Neuronal stem cell (in vitro differentiated cells): ENCODE results near the gene ROM1.

Source experiments
- DNase-seq: peaks from one replicate; pipeline ENCODE4 v3.0.0-alpha.2; 2013; ENCODE audit warnings: low spot score
- H2AFZ ChIP-seq: one replicate; pipeline ENCODE4 v1.6.1; 2013; ENCODE audit warnings: mild to moderate bottlenecking, low read length, inconsistent platforms
- H2AK5ac ChIP-seq: 2 replicates; pipeline ENCODE4 v1.6.1; 2013; ENCODE audit warnings: low read depth, mild to moderate bottlenecking, inconsistent platforms, low read length, moderate library complexity, mixed read lengths
- H2BK120ac ChIP-seq: 2 replicates; pipeline ENCODE4 v1.6.1; 2013; ENCODE audit warnings: low read depth, mild to moderate bottlenecking, inconsistent platforms, low read length, moderate library complexity, mixed read lengths
- H2BK12ac ChIP-seq: one replicate; pipeline ENCODE4 v1.6.1; 2013; ENCODE audit warnings: low read length, inconsistent platforms
- H2BK15ac ChIP-seq: 2 replicates; pipeline ENCODE4 v1.6.1; 2013; ENCODE audit warnings: mild to moderate bottlenecking, low read length, inconsistent platforms, mixed read lengths
- H2BK5ac ChIP-seq: one replicate; pipeline ENCODE4 v1.6.1; 2013; ENCODE audit warnings: inconsistent platforms, mild to moderate bottlenecking, low read length, moderate library complexity
- H3K14ac ChIP-seq: one replicate; pipeline ENCODE4 v1.6.1; 2013; ENCODE audit warnings: low read length, inconsistent platforms
- H3K18ac ChIP-seq: 2 replicates; pipeline ENCODE4 v1.6.1; 2013; ENCODE audit warnings: low read length, inconsistent platforms
- H3K23ac ChIP-seq: 2 replicates; pipeline ENCODE4 v1.6.1; 2013; ENCODE audit warnings: low read depth, mild to moderate bottlenecking, mixed read lengths, low read length, inconsistent platforms; ENCODE audit not compliant: poor library complexity
- H3K27ac ChIP-seq: replicated peaks from 3 replicates; pipeline ENCODE4 v1.5.1; 2013; ENCODE audit warnings: low read length, inconsistent platforms
- H3K27me3 ChIP-seq, 3 experiments: 2 replicates each; pipeline ENCODE4 v1.6.1; 2013; ENCODE audit warnings: low read length in 3 of 3, mild to moderate bottlenecking in 2 of 3, inconsistent platforms in 1 of 3, low read depth in 1 of 3, mixed read lengths in 1 of 3, moderate library complexity in 1 of 3; ENCODE audit not compliant: control insufficient read depth in 3 of 3, insufficient read depth in 3 of 3
- H3K36me3 ChIP-seq, 2 donors: replicated peaks in 1 of 2; 2 replicates each; pipeline ENCODE4 v1.6.1; 2013; ENCODE audit warnings: low read length in 2 of 2; ENCODE audit not compliant: control insufficient read depth in 2 of 2, insufficient read depth in 2 of 2
- H3K4ac ChIP-seq: 2 replicates; pipeline ENCODE4 v1.6.1; 2013; ENCODE audit warnings: inconsistent platforms, mild to moderate bottlenecking, low read length, moderate library complexity
- H3K4me1 ChIP-seq, 2 donors: 1 replicate in 1 of 2; 2 replicates in 1 of 2; pipeline ENCODE4 v1.6.1; 2013; ENCODE audit warnings: low read length in 2 of 2, low read depth in 1 of 2; ENCODE audit not compliant: control insufficient read depth in 2 of 2, insufficient read depth in 1 of 2
- H3K4me2 ChIP-seq: one replicate; pipeline ENCODE4 v1.6.1; 2013; ENCODE audit warnings: mild to moderate bottlenecking, low read length, inconsistent platforms; ENCODE audit not compliant: insufficient read depth, poor library complexity, severe bottlenecking
- H3K4me3 ChIP-seq, 2 donors: 2 replicates each; pipeline ENCODE4 v1.5.1; 2013; ENCODE audit warnings: low read length in 2 of 2, mild to moderate bottlenecking in 2 of 2, inconsistent platforms in 1 of 2, moderate library complexity in 1 of 2
- H3K79me1 ChIP-seq: one replicate; pipeline ENCODE4 v1.6.1; 2013; ENCODE audit warnings: low read depth, mild to moderate bottlenecking, inconsistent platforms, low read length, moderate library complexity
- H3K9ac ChIP-seq: one replicate; pipeline ENCODE4 v1.6.1; 2013; ENCODE audit warnings: mild to moderate bottlenecking, low read depth, low read length, inconsistent platforms; ENCODE audit not compliant: poor library complexity
- H3K9me3 ChIP-seq, 2 donors: replicated peaks in 1 of 2; 2 replicates each; pipeline versions ENCODE3 to v1.6.1; 2013; ENCODE audit warnings: low read length in 2 of 2, mild to moderate bottlenecking in 2 of 2, inconsistent platforms in 1 of 2, low read depth in 1 of 2, mixed read lengths in 1 of 2, moderate library complexity in 1 of 2; ENCODE audit not compliant: control insufficient read depth in 2 of 2, insufficient read depth in 1 of 2
- H4K8ac ChIP-seq: one replicate; pipeline ENCODE4 v1.6.1; 2013; ENCODE audit warnings: low read depth, mild to moderate bottlenecking, inconsistent platforms, low read length, moderate library complexity
- H4K91ac ChIP-seq: one replicate; pipeline ENCODE4 v1.6.1; 2013; ENCODE audit warnings: low read length, low read depth, mild to moderate bottlenecking, inconsistent platforms; ENCODE audit not compliant: poor library complexity
- WGBS, 2 donors: extraction: QIAGEN DNeasy Blood & Tissue Kit; methylation state at CpG; one replicate each; pipeline ENCODE4 v1.1.7; 2013; ENCODE audit warnings: missing lambda C conversion rate in 2 of 2, mixed read lengths in 1 of 2; ENCODE audit not compliant: insufficient read length in 2 of 2, insufficient replicate concordance in 1 of 2; ENCODE audit errors: extremely low coverage in 2 of 2; 5-methylcytosine and 5-hydroxymethylcytosine counted together

The ROM1 gene

DNA sequence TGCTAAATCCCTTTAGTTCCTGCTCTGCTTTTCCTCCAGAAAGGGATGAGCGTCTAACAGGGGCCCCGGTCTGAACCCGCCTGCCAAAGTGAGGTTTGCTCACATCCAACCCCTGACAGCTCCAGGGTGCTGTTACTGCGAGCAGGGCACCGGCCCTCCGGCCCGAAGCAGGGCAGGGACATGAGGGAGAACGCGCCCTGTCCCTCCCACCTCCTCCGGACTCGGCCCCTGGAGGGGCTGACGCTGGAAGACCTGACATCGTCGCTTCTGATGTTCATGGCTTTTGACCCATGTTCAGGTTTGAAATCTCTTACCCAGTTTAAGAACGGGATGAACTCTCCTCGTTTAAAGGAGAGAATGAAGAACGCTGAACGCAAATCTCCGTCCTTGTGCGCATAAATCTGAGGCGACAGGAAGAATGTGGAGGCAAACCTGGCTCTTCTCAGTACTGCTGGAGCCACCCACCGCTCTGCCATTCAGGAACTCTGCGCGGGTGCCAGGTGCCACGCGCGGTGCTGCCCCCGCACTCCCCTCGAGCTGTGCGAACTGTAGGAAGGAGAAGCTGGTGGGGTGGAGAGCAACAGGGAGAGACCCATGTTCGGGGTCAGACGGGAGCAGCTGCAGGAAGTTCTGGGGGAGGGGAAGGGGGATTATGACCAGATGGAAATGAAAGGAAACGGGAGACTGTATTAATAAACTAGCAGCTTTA is 38.5 kb upstream of the ROM1 start:
- Histone ChIP-seq H3K4me1 (peaks cover 7 to 15% of the 10 kb centered on the region in 2 donors), H3K27me3 (no peaks in the 10 kb centered on the region), H3K9ac (peak overlapping the region; percentile 82), H2BK5ac (no peak overlapping the region), H3K79me1 (peaks cover 10% of the 10 kb centered on the region), H2BK12ac (no peak overlapping the region), H3K4ac (no peak overlapping the region), H3K18ac (peak overlapping the region; percentile 66), H3K27ac (peak overlapping the region; percentile 42), H3K23ac (no peak overlapping the region), H2BK15ac (no peak overlapping the region), H2BK120ac (no peak overlapping the region), H4K8ac (peak overlapping the region; percentile 24), H2AK5ac (no peak overlapping the region), H3K4me3 (peak overlapping the region; percentile 84 to 94), H3K9me3 (no peaks in the 10 kb centered on the region), H2AFZ (peak overlapping the region; percentile 91), H3K4me2 (peak overlapping the region; percentile 83), H3K36me3 (peaks cover 42 to 84% of the 10 kb centered on the region in 2 donors), H3K14ac (no peak overlapping the region), H4K91ac (peak overlapping the region; percentile 47)
- WGBS, 2 donors, result no CpG with 5 or more reads among the region's 33 CpGs
- DNase-seq, result no peak

DNA sequence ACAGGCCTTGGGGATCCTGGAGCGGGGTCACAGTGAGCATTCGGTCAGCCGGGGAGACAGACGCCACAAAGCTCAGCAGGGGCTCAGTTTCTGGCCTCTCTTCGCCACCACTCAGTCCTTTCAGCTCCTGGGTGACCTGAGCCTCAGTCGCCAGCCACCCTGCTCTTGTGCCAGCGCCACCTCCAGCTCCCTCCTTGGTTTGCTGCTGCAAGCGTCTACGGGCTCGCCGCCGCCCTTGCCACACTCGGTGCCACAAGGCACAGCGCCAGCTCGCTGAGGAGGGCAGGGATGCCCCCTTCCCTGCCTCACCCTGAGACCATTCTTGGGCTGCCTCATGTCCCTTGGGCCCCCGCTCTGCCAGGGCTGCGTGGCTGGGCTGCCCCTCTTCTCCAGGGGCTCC is 37.9 kb upstream of the ROM1 start:
- H2BK12ac ChIP-seq, result peak overlapping the region; percentile 35
- H3K14ac ChIP-seq, result peak overlapping the region; percentile 86
- no CpG with 5 or more reads among the region's 17 CpGs for WGBS, 2 donors
- H3K23ac ChIP-seq, result no peak overlapping the region
- H3K4me2 ChIP-seq, result no peak overlapping the region
- no peak overlapping the region for H3K27ac ChIP-seq
- H3K4me1 ChIP-seq, result peaks cover 7 to 15% of the 10 kb centered on the region in 2 donors
- no peak overlapping the region for H3K18ac ChIP-seq
- H2BK5ac ChIP-seq, result no peak overlapping the region
- H4K8ac ChIP-seq, result peak overlapping the region; percentile 95
- no peaks in the 10 kb centered on the region for H3K27me3 ChIP-seq
- H3K79me1 ChIP-seq, result peaks cover 10% of the 10 kb centered on the region
- no peak overlapping the region for H2BK120ac ChIP-seq
- H3K9me3 ChIP-seq, result no peaks in the 10 kb centered on the region
- no peak overlapping the region for H2AK5ac ChIP-seq
- no peak overlapping the region for H2BK15ac ChIP-seq
- peak overlapping the region; percentile 34 for H3K9ac ChIP-seq
- DNase-seq, result no peak
- peak overlapping the region in 1 of 2 donors; percentile 94 for H3K4me3 ChIP-seq
- no peak overlapping the region for H4K91ac ChIP-seq
- H3K4ac ChIP-seq, result no peak overlapping the region
- no peak overlapping the region for H2AFZ ChIP-seq
- H3K36me3 ChIP-seq, result peaks cover 40 to 84% of the 10 kb centered on the region in 2 donors

DNA sequence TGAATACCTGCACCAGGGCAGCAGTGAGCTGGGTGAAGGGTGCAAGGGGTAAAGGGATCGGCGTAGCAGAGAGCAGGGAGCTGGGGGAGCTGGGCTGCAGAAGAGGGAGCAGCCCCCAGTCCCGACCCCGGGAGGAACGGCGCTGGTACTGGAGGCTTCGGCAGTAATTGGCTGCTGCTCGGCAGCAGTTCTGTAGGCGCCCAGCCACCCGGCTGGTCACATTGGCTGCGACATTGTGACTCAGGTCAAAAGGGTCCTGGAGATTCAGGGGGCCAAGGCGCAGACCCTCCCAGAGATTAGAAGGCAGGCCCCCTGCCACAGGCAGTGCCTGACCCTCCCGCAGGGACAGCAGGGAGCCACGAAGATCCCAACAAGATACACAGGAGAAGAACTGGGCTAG is 37.2 kb upstream of the ROM1 start:
- no peak overlapping the region for H3K18ac ChIP-seq
- H3K4me3 ChIP-seq, result no peak overlapping the region
- H3K9me3 ChIP-seq, result no peaks in the 10 kb centered on the region
- H2BK15ac ChIP-seq, result no peak overlapping the region
- H4K91ac ChIP-seq, result no peak overlapping the region
- no peak overlapping the region for H3K27ac ChIP-seq
- whole genome bisulfite sequencing, 2 donors, result no CpG with 5 or more reads among the region's 14 CpGs
- no peak for DNase-seq
- no peak overlapping the region for H3K4ac ChIP-seq
- H3K4me2 ChIP-seq, result no peak overlapping the region
- no peak overlapping the region for H3K23ac ChIP-seq
- no peaks in the 10 kb centered on the region for H3K27me3 ChIP-seq
- H2AFZ ChIP-seq, result no peak overlapping the region
- H3K79me1 ChIP-seq, result peaks cover 10% of the 10 kb centered on the region
- peaks cover 34 to 80% of the 10 kb centered on the region in 2 donors for H3K36me3 ChIP-seq
- H3K9ac ChIP-seq, result no peak overlapping the region
- H3K4me1 ChIP-seq, result peaks cover 7 to 15% of the 10 kb centered on the region in 2 donors
- no peak overlapping the region for H2BK120ac ChIP-seq
- no peak overlapping the region for H2AK5ac ChIP-seq
- no peak overlapping the region for H2BK12ac ChIP-seq
- H2BK5ac ChIP-seq, result no peak overlapping the region
- H4K8ac ChIP-seq, result no peak overlapping the region
- H3K14ac ChIP-seq, result no peak overlapping the region

DNA sequence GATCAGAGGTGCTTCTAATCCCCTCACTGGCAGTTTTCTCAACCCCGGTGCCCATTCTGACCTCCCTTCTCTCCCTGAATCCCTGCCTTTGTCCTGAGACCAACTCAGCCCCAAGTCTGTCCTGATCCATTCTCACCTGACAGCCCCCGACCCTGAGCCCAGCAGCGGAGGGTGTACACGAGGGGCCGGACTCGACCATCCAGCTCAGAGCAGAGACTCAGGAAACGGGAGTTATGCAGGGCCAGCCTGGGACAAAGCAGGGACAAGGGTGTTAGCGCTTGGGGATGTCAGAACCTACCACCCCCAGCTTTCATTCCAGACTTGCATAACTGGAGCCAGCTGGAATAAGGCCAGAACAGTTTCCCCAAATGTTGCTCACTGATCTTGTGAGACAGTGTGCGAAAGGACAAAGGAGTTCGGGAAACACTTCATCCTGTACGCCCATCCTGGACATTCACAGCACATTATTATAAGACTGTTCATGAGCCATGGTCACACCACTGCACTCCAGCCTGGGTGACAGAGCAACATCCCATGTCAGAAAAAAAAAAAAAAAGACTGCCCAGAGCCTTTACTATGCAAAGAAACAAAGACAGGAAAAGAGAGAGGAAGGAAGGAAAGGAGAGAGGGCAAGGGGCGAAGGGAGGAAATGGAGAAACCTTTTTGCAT is 35.9 kb upstream of the ROM1 start:
- Histone ChIP-seq H3K27me3 (no peaks in the 10 kb centered on the region), H3K9ac (no peak overlapping the region), H2BK5ac (no peak overlapping the region), H3K4me3 (no peak overlapping the region), H3K27ac (no peak overlapping the region), H3K14ac (no peak overlapping the region), H3K4me2 (no peak overlapping the region), H2AFZ (no peak overlapping the region), H3K4ac (no peak overlapping the region), H3K18ac (no peak overlapping the region), H4K8ac (no peak overlapping the region), H3K9me3 (no peaks in the 10 kb centered on the region), H2BK15ac (no peak overlapping the region), H3K23ac (no peak overlapping the region), H2BK12ac (no peak overlapping the region), H2BK120ac (no peak overlapping the region), H3K79me1 (peaks cover 6% of the 10 kb centered on the region), H2AK5ac (no peak overlapping the region), H3K4me1 (peaks cover 5 to 15% of the 10 kb centered on the region in 2 donors), H4K91ac (no peak overlapping the region), H3K36me3 (peaks cover 25 to 80% of the 10 kb centered on the region in 2 donors)
- WGBS, 2 donors, result no CpG with 5 or more reads among the region's 12 CpGs
- DNase-seq, result no peak
